Superior temporal gyrus (tissue), 1 donor: ENCODE data around the gene TRPV3.
A peak's percentile ranks its signal among the peaks of the same experiment; 100 is the strongest.
"Not testable (repeated sequence)": the region's sequence is repeated elsewhere in the genome, so short reads cannot be mapped to it uniquely, and the experiment has no call there.

Source experiments
- DNase-seq: peaks from one replicate; pipeline ENCODE4 v3.0.0-alpha.2; 2016; ENCODE audit errors: extremely low spot score

Gene TRPV3

DNA sequence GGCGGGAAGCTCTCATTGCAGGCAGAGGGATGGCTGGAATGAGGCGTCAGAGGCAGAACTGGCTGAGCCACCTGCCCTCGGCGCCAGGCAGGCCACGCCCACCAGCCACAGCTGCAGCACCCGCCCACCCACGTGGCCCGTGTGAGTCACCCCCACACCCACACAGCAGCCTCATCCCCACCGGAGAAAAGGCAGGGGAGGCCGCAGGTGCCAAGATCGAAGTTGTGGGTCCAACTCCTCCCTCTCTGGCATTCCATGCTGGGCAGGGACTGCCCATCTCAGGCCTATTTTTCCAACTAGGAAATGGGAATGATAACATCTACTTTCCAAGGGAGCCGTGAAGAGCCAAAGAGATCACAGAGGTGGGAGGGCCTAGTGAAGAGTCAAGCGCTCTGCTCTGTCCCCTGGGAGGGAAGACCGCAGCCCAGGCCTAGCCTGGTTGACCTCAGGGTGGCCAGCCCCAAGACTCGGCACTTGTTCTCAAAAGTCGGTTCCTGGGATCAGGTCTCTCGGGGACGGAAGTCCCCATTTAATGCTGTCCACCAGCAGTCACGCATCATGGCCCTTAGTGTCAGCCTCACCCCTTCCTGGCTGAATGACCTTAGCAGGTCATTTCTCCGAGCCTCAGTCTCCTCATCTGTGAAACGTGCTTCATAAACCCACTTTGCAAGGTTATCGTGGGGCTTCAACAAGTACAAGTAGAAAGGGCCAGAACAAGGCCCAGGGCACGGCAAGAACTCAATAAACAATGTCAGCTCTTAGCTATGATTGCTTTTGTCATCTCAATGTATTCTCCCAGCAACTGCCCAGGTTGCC, at the start of gene TRPV3:
TSS of gene TRPV3 (minus strand) at position 45 of the 816 bp plus-strand sequence. CDS start 2,962 bp downstream, outside the sequence.
- DNase-seq, result no peak

DNA sequence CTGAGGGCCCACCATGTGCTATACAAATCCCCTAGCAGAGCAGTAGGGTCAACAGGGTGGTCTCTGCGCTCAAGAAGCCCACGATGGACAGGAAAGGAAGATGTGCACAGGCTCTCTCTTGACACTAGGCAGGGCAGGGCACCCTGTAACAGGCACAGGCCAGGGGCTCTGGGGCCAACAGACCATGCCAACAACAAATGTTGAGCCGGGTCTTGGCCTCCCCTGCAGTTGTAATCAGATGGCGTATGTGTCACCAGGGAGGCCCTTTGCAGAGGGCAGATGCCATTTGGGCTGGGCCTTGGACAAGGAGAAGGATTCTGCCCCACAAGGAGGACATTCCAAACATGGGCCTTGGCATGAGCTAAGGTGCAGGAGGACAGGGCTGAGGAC, 46.3 kb upstream of the TRPV3 start:
- no peak for DNase-seq

DNA sequence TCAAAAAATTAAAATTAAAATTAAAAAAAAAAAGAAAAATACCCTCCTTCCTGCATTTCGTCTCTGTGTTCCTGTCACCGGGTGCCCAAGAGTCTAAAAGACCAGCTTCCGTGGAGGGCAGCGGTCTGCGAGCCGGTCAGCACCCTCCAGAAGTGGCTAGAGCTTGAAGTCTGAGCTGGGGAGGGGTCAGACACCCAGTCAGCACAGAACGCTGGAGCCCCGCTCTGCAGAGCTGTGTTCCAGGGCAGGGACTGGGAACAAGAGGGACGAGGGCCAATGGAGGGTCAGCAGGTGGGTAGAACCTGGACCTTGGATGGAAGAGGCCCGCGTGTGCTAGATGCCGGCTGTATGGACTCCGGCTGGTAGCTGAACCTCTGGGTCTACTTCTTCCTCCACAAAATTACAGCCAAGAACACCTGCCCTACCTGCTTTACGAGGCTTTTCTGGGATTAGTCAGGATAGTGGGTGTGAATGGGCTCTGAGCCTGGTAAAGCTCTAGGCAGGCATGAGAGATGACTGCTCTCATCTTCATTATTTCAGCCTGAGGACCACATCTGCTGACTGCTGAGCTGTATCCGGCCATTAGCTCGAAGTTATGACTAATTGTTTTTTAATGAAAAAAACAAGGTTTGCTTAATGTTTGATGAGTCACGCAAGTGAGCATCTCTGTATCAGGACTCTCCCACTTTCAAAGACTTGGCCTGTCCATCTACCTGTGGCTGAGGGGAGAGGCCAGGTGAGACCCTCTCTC, 45.7 kb upstream of the TRPV3 start:
- no peak for DNase-seq

DNA sequence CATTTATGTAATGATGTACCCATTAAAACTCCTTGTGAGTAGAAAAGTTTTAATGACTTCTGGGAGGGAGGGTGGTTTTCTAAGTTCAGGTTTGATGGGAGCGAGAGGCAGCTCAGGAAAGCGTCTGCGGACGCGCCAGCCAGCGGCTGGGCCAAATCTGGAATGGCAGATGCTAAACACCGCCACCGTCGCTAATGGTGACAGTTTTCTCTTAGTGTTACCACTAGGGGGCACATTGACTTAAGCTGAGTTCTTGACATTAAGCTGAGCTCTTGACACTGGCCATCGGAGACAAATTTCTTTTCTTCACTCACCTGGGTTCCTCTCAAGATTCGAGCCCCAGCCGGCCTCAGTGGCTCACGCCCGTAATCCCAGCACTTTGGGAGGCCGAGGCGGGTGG, 44.9 kb upstream of the TRPV3 start:
- DNase-seq, result no peak

DNA sequence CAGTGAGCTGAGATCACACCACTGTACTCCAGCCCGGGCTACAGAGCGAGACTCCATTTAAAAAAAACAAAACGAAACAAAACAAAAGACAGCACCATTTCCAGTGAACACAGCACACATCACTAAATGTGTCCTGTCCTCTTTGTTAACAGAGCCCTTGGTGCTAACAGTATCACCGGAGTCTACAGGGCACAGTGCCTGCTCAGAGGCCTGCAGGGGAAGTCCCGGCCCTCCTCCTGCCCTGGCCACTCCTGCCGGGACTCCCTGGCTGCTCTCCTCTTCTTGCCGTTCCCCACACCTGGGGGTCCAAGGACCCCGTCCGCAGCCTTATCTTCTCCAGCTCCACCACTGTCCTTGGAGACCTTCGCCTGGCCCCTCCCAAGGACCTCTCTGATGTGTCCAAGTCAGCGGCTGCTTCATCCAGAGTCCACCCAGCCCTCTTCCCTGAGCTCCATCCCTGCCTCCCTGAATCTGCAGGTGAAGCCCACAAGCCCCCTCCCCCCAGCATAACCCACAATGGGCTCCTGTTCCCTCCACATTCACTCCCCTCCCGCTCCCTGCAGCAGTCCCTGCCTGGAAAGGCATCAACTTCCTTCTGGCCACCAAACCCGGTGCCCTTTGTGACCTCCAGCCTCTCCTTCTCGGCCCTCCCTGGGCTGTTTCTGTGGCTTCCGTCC, 43.1 kb upstream of the TRPV3 start:
- no peak for DNase-seq

DNA sequence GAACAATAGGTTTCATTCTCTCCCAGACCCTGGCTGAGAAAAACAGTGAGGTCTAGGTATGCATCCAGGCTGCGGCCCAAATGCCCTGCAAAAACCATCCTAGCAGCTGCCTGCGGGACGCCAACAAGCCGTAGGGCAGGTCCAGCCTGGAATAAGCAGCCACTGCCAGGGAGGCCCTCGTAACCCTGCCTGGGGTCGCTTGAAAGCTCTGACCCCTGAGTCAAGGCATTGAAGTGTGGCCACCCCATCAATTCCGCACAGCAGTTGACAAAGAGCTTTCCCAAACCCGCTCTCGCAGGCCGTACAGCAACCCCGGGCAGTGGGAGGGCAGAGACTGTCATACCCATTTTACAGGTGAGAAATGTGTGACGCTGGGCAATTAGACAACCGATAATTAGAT, 40.5 kb upstream of the TRPV3 start:
- no peak for DNase-seq

DNA sequence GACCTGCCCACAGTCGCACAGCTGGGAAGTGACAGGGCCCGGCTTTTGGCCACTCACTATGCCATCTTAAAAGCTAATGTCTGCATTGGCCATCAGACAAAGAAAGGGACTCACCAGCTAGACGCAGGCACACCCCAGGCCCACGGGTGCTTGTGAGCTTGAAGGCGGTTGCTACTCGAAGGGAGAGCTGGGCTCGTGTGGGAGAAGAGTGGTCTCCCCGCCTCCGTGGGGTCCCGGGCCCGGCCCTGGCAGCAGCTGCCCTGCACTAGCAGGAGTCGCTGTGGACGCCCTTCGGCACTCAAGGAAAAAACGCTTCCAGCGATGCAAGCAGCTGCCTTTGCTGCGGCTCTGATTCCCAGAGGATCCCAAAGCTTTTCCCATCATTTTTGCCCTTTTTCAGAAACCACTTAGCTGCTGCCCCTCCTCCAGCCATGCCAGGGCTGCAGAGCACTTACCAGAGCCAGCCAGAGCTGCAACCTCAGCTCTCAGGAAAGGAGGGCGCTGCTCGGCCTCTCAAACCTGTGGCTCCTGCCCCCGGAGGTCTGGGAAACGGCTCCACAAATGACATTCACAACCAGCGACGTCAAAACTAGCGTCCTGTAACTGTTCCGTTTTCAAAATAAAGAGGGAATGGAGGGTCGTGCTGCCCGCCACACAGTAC, 39.3 kb upstream of the TRPV3 start:
- no peak for DNase-seq

DNA sequence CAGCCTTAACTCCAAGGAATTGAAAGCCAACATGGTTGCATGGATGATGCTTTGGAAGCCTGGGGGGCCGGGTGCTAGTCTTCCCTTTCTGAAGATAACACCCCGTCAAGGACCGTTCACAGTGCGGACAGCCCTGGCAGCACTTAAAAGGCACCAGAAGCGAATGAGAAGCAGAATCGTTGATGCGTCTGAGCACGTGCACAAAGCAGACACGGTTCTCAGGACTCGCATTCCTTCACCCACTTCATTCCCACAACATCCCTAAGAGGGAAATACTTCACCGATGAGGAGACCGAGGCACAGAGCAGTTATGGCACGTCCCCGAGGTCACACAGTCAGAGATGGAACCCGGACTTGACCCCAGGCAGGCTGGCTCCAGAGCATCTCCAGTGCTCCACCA, 37.4 kb upstream of the TRPV3 start:
- no peak for DNase-seq

DNA sequence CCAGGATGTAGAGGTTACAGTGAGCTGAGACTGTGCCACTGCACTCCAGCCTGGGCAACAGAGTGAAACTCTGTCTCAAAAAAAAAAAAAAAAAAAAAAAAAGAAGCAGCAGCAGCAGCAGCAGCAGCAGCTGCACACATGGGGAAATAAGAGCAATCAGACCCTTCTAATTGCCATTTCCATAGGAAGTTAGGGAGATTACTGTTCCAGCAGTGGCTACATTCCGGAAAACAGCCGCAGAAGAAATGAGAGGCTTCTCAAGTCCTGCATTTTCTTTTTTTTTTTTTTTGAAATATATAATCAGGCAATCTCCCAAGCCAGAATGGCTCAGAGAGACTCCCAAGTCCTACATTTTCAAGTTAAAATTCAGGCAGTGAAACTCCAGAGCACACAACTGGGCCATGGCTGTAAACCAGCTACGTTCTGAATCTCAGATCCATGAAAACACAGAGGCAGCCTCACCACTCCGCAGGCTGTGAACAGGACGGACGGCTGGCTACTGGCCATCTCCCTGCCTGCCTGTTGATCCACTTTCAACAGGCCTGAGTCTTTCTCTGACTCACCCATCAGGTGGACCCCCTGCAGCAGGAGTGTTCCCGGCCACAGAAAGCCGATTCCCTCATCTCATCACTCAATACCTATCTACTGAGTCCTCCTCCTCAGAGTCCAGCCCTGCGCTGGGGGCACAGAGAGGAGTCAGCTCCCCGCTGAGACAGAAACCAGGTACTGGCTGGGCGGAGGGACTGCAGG, 36.6 kb upstream of the TRPV3 start:
- DNase-seq, result peak; percentile 69

DNA sequence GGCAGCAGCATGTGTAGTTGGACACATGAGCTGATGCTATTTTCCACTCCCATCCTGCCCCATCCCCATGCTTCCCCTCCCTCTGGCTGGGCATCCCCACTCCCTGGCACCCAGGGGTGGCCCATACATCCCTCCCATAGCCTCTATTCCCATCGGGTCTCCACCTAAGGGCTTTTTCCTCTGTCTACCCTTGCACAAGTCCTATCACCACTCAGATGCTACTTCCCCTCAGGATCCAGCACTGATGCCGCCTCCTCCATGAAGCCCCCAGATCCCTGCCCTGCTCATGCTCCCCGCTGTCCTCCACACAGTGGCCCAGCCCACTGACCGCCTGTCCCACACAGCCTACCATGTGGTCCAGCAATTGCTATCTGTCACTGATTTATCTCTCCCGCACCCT, 35.8 kb upstream of the TRPV3 start:
- no peak for DNase-seq

DNA sequence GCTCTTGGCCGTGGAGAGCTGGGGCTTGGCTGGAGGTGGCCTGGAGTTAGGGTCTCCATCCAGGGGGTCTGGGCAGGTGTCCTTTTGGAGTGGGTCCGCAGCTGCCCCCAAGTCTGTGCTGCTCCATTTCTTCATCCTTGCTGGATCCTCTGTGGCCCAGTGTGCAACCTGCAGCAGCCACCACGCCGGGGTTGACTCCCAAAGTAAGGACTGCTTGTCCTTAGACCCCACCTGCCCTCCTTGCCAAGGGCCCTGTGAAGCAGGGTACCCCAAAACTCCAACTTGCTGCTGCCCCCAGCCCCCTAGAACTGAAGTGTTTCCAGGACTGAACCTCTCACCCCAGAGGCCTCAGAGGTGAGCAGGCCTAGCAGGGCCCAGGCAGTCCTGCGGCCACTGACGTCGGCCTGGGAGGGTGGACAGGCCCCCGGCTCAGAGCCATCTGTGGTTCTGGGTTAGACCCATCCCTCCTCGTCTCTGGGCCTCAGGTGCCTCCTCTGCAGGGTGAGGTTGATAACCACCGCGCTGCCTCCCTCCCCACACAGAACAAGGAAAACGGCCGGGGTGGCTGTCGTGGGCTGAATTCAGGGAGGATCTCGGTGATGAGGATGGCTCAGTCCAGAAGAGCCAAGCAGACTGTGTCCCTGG, 34.7 kb upstream of the TRPV3 start:
- no peak for DNase-seq

DNA sequence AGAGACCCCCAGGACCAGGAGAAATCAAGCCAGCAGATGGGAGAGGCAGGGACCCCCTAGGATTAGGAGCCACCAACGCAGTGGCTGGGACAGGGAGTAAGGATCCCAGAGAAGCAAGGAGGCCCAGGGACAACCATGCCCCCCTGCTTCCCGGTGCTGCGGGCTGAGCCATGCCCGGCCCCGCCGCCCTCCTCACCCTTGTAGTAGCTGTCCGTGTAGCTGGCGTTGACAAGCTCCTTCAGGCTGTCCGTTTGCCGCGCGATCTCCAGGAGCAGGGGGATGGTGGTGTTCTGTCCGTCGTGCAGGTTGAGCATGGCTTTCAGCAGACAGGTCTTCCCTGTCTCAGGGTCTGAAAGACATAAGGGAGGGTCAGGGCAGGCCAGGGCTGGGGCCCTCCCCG, 33.2 kb upstream of the TRPV3 start:
- no peak for DNase-seq

DNA sequence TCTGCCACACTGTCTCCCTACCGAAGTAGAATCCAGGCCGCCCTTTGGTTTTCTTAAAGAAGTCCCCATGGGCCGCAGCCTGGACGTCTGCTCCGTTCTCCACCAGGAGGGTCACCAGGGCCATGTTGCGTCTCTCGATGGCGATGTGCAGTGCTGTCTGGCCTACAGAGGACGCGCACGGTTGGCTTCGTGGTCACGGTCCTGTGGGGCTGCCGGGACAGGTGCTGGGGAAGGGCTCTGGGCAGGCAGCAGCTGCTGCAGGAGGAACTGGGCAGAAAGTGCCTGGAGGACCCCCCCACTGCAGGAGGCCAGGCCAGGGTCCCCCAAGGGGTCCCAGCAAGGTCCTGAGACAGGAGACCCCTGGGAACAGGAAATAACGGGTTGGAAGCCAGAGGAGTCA, 32.6 kb upstream of the TRPV3 start:
- DNase-seq, result no peak

DNA sequence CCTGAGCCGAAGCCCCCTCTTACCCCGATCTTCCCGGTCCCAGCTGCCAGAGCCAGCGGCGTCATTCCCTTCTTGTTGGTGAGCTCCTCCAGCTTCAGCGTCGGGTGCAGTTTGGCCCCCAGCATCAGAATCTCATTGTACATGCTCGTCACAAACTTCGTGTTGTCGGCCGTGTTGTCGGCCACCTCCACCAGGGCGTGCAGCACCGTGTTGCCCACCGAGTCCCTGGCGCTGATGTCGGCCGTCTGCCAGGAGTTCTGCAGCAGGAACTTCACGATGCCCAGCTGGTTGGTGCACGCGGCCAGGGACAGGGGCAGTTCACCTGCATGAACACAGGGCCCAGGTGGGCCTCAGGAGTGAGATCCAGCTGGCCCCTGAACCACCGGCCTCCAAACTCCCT, 32.2 kb upstream of the TRPV3 start:
- no peak for DNase-seq

DNA sequence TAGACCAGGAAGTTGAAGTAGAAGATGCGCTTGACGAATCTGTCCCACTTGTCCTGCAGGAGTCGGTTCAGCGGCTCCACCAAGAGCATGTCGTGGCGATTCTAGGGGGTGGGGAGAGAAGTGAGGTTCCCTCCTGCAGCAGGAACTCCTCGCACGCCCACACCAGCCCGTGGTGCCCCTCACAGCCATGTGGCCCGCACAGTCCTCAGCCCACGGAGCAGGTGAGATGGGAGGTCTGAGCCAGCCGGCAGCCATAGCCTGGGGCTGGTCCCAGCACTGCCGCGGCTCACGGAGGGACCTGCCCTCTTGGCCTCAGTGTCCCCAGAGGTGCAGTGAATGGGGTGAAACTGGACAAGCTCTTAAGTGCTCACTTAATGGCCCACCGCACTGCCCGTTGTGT, 28.2 kb upstream of the TRPV3 start:
- no peak for DNase-seq

DNA sequence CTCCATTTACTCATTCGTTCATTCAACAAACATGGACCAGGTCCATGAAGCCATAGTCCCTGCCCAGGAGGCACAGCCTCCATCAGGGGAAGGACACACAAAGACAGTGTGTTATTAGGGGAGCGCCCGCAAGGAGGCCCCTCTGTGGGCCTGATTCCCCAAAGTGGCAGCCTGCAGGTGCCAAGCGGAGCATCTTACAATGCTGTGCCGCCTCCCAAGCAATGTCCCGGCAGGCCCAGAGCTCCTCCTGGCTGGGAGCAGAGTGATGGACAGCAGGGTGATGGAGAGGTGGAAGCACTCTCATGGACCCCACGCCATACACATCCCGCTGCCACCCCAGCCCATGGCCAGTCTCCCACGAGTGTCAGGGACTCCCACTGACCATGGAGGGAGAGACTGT, 25.8 kb upstream of the TRPV3 start:
- no peak for DNase-seq

DNA sequence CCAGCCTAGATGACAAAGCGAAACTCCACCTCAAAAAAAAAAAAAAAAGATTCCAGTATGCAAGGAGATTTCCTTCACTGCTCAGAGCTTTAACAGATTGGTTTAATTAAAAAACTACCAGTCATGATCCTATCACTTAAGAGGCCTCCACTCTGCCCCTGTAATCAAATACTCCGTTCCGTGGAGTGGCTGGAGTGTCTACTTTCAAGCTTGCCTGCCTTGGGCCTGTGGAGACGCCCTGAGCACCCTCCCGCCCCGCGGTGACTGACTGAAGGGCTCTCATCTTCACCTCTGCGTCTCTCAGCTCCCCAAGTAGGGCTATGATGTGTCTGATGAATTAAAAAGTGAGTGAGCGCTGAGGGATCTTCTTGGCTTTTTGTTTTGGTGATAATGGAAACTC, 25.3 kb upstream of the TRPV3 start:
- no peak for DNase-seq

DNA sequence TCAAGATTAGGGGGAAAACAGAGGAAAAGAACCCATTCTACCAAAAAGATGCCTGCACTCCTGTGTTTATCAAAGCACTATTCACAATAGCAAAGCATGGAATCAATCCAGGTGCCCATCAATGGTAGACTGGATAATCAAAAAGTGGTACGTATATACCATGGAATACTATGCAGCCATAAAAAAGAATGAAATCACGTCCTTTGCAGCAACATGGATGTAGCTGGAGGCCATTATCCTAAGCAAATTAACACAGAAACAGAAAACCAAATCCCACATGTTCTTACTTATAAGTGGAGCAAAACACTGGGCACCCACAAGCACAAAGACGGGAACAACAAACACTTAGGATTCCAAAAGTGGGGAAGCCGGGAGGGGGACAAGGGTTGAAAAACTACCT, 21.1 kb upstream of the TRPV3 start:
- not testable (repeated sequence) for DNase-seq

DNA sequence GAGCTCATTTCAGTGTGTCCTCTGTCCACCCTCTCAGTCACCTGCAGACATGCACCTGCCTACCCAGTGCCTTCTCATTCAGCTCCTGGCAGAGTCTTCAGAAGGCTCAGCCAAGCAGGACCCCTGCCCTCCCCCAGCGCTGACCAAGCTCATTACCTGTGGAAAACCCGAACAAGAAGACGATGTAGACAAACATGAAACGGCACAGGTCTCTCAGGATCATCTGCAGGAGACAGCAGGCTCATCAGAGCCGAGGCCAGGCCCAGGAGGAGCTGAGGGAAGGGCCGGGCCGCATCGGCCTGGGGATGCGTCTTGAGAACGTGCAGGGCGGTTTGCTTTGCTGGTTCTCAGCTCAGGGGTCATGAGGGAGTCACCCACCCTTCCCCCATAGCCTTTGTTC, 19.4 kb upstream of the TRPV3 start:
- DNase-seq, result no peak

DNA sequence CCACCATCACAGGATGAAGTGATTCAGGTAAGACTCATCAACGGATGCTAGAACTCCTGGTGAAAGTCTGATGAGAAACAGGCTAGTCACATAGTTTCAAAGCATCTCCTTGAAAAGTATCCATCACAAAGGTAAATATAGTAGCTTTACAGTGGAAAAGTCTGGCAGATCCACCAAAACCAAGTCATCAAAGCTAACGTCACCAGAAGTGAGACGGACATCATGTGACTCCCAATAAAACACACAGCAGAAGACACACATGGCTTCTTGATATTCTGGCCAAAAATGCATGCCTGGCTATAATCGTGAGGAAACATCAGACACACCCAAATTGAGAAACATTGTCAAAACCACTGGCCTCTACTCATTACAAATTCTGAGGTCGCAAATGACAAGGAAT, 17.9 kb upstream of the TRPV3 start:
- no peak for DNase-seq

DNA sequence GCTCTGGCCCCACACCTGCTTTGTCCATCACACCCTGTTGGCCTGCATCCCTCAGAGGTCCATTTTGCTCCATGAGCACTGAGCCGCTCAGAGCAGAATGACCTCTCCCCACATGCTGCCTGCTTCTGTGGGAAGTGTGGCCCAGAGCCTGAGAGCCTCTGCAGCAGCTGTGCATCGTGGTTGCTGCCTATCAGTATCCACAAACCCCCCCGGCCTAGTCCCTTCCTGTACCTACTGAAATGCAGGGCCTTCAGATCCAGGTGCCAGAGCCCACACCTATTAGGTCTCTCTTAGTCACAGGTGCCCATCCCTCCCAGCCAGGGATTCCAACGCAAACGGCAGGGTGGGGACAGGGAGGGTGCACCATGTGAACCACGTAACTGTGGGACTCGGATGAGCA, 16.6 kb upstream of the TRPV3 start:
- no peak for DNase-seq
